ENCODE data around the gene GRIN2B. TPM values are rescaled to one million over a fixed set of nuclear protein-coding genes. Genes with fewer than 3 reads are reported as not detected.

The GRIN2B gene
- total RNA-seq, 1 donor from 2014 or later, result 0.49 TPM

- no peak for TF ChIP-seq POLR2AphosphoS5 (IDR thresholded peaks at IDR 0.05; ENCODE audit: insufficient read depth in 1 of 2, low read depth in 1 of 2)
- no peak for TF ChIP-seq CTCF (IDR thresholded peaks at IDR 0.05)
- no peak for TF ChIP-seq POLR2A (IDR thresholded peaks at IDR 0.05)
- no peaks in the 10 kb centered on the region for H3K9me3 ChIP-seq
- H3K36me3 ChIP-seq, result no peaks in the 10 kb centered on the region
- H3K4me1 ChIP-seq, result no peaks in the 10 kb centered on the region
- H3K27ac ChIP-seq, result no peak overlapping the region
- H3K4me3 ChIP-seq, result no peak overlapping the region
- no peak for DNase-seq (ENCODE audit: extremely low spot score in 2 of 2)
- H3K27me3 ChIP-seq, result no peaks in the 10 kb centered on the region
- intact Hi-C loops (cut with DNase I), result no loop called here
Measured at GRCh38 chr12:13941258-13942249, 39.8 kb downstream of the GRIN2B start.

DNA sequence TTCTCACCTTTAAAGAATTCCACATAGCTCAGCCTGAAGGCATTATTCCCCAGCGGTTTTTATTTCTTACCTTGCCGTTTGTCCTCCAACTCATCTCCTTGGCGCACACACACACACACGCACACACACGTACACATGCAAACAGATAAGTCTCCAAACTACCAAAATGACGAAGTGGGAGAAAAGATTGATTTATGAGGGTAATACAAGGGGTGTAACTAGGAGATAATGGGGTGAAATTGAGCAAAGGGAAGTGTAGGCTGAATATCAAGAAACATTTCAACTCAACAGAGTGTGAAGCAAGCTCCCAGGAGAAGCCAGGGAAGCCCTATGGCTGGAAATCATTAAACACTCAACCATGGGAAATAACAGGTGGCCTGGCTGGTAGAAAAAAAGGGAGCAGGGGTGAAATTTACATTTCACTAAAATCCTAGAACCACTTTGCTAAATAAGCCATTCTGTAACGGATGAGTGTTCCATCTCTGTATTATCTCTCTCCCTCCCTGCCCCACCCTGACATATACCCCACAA, 41.0 kb downstream of the GRIN2B start:
- H3K4me1 ChIP-seq, result no peaks in the 10 kb centered on the region
- no peak overlapping the region for H3K4me3 ChIP-seq
- H3K27ac ChIP-seq, result no peak overlapping the region
- TF ChIP-seq POLR2A (IDR thresholded peaks at IDR 0.05) (no peak), POLR2AphosphoS5 (IDR thresholded peaks at IDR 0.05; ENCODE audit: insufficient read depth in 1 of 2, low read depth in 1 of 2) (no peak), CTCF (IDR thresholded peaks at IDR 0.05) (no peak)
- H3K36me3 ChIP-seq, result no peaks in the 10 kb centered on the region
- no peaks in the 10 kb centered on the region for H3K27me3 ChIP-seq
- H3K9me3 ChIP-seq, result no peaks in the 10 kb centered on the region
- intact Hi-C loops (cut with DNase I), result no loop called here
- DNase-seq (ENCODE audit: extremely low spot score in 2 of 2), result no peak

- intact Hi-C loops (cut with DNase I), result no loop called here
- H3K27ac ChIP-seq, result no peak overlapping the region
- no peaks in the 10 kb centered on the region for H3K4me1 ChIP-seq
- no peaks in the 10 kb centered on the region for H3K36me3 ChIP-seq
- TF ChIP-seq CTCF (IDR thresholded peaks at IDR 0.05) (no peak), POLR2AphosphoS5 (IDR thresholded peaks at IDR 0.05; ENCODE audit: insufficient read depth in 1 of 2, low read depth in 1 of 2) (no peak)
- no peaks in the 10 kb centered on the region for H3K9me3 ChIP-seq
- no peak for DNase-seq (ENCODE audit: extremely low spot score in 2 of 2)
- H3K27me3 ChIP-seq, result no peaks in the 10 kb centered on the region
- H3K4me3 ChIP-seq, result no peak overlapping the region
Measured at GRCh38 chr12:13937735-13938134, 43.7 kb downstream of the GRIN2B start.

DNA sequence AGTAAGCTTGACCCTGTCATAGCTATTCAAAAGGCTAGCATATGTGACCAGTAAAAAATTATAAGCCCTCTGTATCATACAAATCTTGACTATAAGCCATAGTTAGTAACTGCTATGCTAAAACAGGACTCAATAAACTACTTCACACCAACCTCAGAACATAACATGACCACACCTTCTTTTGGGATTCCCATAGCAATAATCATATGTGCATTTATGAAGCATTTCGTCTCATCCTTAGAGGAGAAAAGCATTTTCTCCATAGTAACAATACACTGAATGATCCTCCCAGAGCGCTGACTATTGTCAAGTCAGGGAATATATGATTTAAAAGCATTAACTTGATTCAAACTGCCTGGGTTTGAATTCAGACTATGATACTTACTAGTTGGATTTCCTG, 46.2 kb downstream of the GRIN2B start:
- DNase-seq (ENCODE audit: extremely low spot score in 2 of 2), result no peak
- intact Hi-C loops (cut with DNase I), result no loop called here
- Histone ChIP-seq H3K4me3 (no peak overlapping the region), H3K4me1 (no peaks in the 10 kb centered on the region), H3K27me3 (no peaks in the 10 kb centered on the region), H3K9me3 (no peaks in the 10 kb centered on the region), H3K36me3 (no peaks in the 10 kb centered on the region), H3K27ac (no peak overlapping the region)
- no peak for TF ChIP-seq POLR2AphosphoS5 (IDR thresholded peaks at IDR 0.05; ENCODE audit: insufficient read depth in 1 of 2, low read depth in 1 of 2)
- no peak for TF ChIP-seq CTCF (IDR thresholded peaks at IDR 0.05)
- TF ChIP-seq POLR2A (IDR thresholded peaks at IDR 0.05), result no peak
